ENCODE measurements around the gene C2.
"Not testable (repeated sequence)": the region's sequence is repeated elsewhere in the genome, so short reads cannot be mapped to it uniquely, and the experiment has no call there.

The C2 gene

DNA sequence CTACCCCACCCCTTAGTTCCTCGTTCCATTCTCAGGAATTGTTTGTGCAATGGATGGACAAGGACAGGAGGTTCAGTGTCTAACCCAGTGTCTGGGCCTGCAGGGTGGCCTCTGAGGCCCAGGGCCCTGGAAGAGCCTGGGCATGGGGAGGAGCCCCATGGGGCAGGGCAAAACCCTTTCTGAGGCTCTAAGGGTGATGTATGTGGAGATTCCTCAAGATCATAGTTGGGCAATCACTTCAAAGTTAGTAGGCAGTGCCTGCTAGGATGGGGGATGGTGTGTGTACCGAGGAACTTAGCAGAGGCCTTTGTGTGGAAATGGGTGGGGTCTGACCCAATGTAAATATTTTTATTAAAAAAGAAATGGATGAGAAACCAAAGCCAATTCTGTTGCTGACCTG lies 6.7 kb upstream of the C2 start:
- DNase-seq (ENCODE audit: low read depth in 2 of 3, low spot score in 1 of 3): no peak

DNA sequence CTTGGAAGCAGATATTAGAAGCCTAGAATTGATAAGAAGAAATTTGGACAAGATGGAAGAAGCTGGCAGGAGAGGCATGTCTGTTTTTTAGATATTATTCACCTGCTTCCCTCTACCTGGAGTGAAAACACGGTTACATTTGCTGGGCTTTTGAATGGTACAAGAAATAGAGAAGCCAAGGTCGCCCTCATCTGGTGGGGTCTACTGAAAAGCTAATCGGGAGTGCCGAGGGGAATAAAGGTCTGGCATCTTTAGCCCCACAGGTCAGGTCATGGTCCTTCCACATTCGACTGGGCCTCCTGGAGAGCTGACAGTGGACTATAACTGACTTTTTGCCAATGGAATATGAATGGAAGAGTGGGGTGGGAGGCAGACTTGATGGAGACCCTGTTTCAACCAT lies 4.6 kb upstream of the C2 start:
- no peak for DNase-seq (ENCODE audit: low read depth in 2 of 3, low spot score in 1 of 3)

DNA sequence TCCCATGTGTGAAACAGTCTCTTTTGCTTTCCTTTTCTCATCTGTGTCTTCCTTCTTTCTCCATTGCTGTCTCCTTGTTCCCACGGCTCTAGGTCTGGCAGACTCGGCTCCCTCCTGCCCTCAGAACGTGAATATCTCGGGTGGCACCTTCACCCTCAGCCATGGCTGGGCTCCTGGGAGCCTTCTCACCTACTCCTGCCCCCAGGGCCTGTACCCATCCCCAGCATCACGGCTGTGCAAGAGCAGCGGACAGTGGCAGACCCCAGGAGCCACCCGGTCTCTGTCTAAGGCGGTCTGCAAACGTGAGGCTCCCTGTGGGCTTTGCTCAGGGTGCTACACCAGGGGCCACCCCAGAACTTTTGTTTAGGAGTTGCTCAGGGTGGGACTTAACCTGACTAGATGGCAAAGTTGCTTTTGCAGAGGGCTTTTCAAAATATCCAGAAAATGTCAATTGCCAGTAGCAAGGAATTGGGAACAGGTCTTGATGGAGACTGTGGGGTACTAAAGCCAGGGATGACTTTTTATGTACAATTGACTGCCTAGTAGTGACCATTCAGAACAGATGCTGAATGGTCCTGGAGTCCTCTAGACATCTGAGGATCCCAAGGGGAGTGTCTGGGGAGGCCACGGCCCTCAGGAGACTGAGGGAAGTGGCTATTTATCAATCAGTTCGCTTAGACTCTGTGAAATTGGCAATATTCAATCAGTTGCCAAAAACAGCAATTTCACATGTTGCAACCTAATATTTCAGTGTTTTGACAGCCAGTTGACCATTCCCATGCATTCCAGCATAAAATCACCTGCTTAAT lies 550 bp downstream of the C2 start:
- DNase-seq (ENCODE audit: low read depth in 2 of 3, low spot score in 1 of 3): no peak

GRCh38 chr6:31928672-31928939 lies 1.1 kb downstream of the C2 start:
- DNase-seq (ENCODE audit: low read depth in 2 of 3, low spot score in 1 of 3): no peak

DNA sequence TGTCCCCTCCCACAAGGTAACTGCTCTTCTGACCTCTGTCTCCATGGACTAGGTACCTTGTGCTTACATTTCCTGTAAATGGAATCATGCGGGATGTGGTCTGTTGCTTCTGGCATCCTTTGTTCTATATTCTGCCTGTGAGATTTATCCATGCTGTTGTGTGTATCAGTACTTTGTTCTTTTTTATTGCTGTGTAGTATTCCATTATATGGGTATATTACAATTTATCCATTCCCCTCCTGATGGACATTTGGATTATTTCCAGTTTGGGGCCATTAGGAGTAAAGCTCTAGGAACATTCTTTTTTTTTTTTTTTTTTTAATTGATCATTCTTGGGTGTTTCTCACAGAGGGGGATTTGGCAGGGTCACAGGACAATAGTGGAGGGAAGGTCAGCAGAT lies 3.4 kb downstream of the C2 start:
- DNase-seq (ENCODE audit: low read depth in 2 of 3, low spot score in 1 of 3): no peak

DNA sequence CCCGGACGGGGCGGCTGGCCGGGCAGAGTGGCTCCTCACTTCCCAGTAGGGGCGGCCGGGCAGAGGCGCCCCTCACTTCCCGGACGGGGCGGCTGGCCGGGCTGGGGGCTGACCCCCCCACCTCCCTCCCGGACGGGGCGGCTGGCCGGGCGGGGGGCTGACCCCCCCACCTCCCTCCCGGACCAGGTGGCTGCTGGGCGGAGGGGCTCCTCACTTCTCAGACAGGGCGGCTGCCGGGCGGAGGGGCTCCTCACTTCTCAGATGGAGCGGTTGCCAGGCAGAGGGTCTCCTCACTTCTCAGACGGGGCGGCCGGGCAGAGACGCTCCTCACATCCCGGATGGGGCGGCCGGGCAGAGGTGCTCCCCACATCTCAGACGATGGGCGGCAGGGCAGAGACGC lies 4.6 kb downstream of the C2 start:
- not testable (repeated sequence) for DNase-seq (ENCODE audit: low read depth in 2 of 3, low spot score in 1 of 3)

DNA sequence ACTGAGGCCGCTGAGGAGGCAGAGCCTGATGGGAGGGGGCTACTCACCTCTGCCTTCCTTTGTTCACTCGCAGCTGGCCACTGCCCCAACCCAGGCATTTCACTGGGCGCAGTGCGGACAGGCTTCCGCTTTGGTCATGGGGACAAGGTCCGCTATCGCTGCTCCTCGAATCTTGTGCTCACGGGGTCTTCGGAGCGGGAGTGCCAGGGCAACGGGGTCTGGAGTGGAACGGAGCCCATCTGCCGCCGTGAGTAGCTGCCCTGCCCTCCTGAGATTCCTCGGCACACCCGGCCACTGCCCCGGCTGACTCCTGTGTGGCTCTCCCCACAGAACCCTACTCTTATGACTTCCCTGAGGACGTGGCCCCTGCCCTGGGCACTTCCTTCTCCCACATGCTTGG lies 6.0 kb downstream of the C2 start:
- DNase-seq (ENCODE audit: low read depth in 2 of 3, low spot score in 1 of 3): no peak

- DNase-seq (ENCODE audit: low read depth in 2 of 3, low spot score in 1 of 3): no peak
Measured at GRCh38 chr6:31935021-31935420, 7.5 kb downstream of the C2 start.

- no peak for DNase-seq (ENCODE audit: low read depth in 2 of 3, low spot score in 1 of 3)
Measured at GRCh38 chr6:31935823-31936222, 8.3 kb downstream of the C2 start.

- DNase-seq (ENCODE audit: low read depth in 2 of 3, low spot score in 1 of 3): no peak
Measured at GRCh38 chr6:31940256-31940664, 12.7 kb downstream of the C2 start.

DNA sequence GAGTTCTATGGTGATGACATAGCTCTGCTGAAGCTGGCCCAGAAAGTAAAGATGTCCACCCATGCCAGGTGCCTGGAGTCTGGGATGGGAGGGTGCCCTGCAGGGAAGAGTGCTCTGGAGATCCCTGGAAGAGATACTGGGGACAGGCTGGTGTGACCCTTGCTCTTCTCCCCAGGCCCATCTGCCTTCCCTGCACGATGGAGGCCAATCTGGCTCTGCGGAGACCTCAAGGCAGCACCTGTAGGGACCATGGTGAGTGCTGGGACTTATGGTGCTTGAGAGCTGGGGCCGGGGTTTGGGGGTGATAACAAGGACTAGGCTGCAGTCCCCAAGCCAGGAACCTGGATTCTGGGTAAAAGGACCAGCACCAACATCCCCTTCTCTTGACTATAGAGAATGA lies 16.2 kb downstream of the C2 start:
- no peak for DNase-seq (ENCODE audit: low read depth in 2 of 3, low spot score in 1 of 3)

- no peak for DNase-seq (ENCODE audit: low read depth in 2 of 3, low spot score in 1 of 3)
Measured at GRCh38 chr6:31945154-31945506, 17.6 kb downstream of the C2 start.

GRCh38 chr6:31945507-31946369 lies 18.2 kb downstream of the C2 start, which contains the start of gene CFB:
Gene CFB (plus strand): TSS chr6:31946095. CDS start chr6:31946222, 127 bp downstream.
- no peak for DNase-seq (ENCODE audit: low read depth in 2 of 3, low spot score in 1 of 3)

DNA sequence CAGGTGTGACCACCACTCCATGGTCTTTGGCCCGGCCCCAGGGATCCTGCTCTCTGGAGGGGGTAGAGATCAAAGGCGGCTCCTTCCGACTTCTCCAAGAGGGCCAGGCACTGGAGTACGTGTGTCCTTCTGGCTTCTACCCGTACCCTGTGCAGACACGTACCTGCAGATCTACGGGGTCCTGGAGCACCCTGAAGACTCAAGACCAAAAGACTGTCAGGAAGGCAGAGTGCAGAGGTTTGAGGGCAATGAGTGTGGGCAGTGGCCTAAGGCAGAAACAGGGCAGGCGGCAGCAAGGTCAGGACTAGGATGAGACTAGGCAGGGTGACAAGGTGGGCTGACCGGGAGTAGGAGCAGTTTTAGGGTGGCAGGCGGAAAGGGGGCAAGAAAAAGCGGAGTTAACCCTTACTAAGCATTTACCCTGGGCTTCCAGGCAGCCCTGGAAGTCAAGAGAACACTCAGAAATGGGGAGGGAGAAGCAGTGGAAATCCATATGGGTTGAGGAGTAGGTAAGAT lies 18.9 kb downstream of the C2 start:
- DNase-seq (ENCODE audit: low read depth in 2 of 3, low spot score in 1 of 3): no peak

DNA sequence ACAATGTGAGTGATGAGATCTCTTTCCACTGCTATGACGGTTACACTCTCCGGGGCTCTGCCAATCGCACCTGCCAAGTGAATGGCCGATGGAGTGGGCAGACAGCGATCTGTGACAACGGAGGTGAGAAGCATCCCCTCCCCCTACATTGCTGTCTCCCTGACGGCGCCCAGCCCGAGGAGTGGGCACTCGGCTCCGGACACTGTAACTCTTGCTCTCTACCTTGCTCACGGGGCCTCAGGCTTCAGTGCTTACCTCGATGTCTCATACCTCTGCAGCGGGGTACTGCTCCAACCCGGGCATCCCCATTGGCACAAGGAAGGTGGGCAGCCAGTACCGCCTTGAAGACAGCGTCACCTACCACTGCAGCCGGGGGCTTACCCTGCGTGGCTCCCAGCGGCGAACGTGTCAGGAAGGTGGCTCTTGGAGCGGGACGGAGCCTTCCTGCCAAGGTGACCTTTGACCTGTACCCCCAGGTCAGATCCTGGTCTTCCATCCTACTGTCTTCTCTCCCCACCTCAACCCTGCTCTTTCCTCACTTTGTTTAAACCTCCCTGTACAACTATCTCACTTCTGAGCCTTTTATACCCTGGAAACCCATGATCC lies 19.7 kb downstream of the C2 start:
- DNase-seq (ENCODE audit: low read depth in 2 of 3, low spot score in 1 of 3): no peak

GRCh38 chr6:31947864-31948263 lies 20.3 kb downstream of the C2 start:
- no peak for DNase-seq (ENCODE audit: low read depth in 2 of 3, low spot score in 1 of 3)

DNA sequence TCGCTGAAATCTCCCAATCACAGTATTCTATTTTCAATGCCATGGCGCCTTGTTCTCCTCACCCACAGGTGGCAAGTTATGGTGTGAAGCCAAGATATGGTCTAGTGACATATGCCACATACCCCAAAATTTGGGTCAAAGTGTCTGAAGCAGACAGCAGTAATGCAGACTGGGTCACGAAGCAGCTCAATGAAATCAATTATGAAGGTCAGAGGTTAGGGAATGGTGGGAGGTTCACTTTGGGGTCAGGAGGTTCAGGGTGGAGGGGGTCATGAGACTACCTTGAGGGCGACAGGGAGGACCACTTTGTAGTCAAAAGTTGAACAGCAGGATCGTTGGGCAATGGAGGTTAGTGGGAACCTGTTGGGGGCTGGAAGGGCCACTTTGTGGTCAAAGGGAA lies 20.8 kb downstream of the C2 start:
- no peak for DNase-seq (ENCODE audit: low read depth in 2 of 3, low spot score in 1 of 3)

DNA sequence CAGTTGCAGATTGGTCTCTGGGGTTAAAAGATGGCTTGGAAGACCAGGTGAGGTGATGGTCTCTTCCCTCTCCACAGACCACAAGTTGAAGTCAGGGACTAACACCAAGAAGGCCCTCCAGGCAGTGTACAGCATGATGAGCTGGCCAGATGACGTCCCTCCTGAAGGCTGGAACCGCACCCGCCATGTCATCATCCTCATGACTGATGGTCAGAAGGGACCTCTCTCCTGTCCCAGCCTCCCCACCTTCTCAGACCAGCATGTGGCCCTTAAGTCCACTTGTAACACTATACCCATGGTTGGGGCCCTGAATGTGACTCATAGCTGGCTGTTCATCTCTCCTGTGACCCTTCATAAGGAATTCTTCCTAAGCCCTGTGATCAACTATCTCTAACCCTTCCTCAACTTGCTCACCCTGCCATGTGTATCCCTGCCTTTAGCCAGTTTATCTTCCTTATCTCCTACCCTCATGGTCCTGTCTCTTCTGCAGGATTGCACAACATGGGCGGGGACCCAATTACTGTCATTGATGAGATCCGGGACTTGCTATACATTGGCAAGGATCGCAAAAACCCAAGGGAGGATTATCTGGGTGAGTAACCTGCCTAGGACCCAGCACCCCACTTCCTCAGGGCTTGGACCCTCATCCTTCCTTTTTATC lies 21.4 kb downstream of the C2 start:
- DNase-seq (ENCODE audit: low read depth in 2 of 3, low spot score in 1 of 3): no peak

DNA sequence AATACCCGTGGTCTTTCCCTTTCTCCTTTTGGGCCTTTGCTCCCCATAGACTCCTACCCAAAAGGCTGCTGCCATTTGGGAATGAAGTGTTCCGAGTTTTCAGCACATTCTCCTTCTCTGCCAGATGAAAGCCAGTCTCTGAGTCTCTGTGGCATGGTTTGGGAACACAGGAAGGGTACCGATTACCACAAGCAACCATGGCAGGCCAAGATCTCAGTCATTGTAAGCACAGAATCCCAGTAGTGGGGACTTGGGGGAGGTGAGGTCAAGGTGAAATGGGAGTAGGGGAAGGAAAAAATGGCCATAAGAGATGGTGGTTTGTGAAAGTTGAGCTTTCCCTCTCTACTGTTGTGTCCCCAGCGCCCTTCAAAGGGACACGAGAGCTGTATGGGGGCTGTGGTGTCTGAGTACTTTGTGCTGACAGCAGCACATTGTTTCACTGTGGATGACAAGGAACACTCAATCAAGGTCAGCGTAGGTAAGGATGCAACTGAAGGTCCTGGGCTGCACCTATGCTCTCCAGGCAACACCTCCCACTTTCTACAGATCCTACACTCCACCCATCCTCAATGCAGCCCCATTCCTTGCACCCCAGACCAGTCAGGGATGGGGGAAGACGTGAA lies 22.5 kb downstream of the C2 start:
- no peak for DNase-seq (ENCODE audit: low read depth in 2 of 3, low spot score in 1 of 3)

- DNase-seq (ENCODE audit: low read depth in 2 of 3, low spot score in 1 of 3): peak in 1 of 3 donors; percentile 16
Measured at GRCh38 chr6:31952140-31952805, 24.8 kb downstream of the C2 start.

- no peak for DNase-seq (ENCODE audit: low read depth in 2 of 3, low spot score in 1 of 3)
Measured at GRCh38 chr6:31952890-31953289, 25.4 kb downstream of the C2 start.

Measured in stimulated activated CD4-positive, alpha-beta T cell treated with anti-CD3 and anti-CD28 coated beads, Interleukin-12 subunit alpha, Interleukin-12 subunit beta, amount 100 ng/mL, for 48 hours (primary cell).